Colonic mucosa (tissue), 4 donors: ENCODE measurements around the gene HOXA9. TPM values are rescaled to one million over a fixed set of nuclear protein-coding genes. Genes with fewer than 3 reads are reported as not detected.
A peak's percentile ranks its signal among the peaks of the same experiment; 100 is the strongest.

Source experiments
- DNase-seq: peaks from one replicate; pipeline ENCODE4 v3.0.0-alpha.2; 2020
- H3K27ac ChIP-seq: fragments of 200-600 bp; one replicate; pipeline ENCODE4 v1.8.0; 2021
- H3K27me3 ChIP-seq: fragments of 200-600 bp; one replicate; pipeline ENCODE4 v1.8.0; 2021
- H3K36me3 ChIP-seq: fragments of 200-600 bp; one replicate; pipeline ENCODE4 v1.8.0; 2021
- H3K4me1 ChIP-seq: fragments of 200-600 bp; one replicate; pipeline ENCODE4 v1.8.0; 2021; ENCODE audit warnings: mild to moderate bottlenecking
- H3K4me3 ChIP-seq: fragments of 200-600 bp; one replicate; pipeline ENCODE4 v1.8.0; 2021
- H3K9ac ChIP-seq, 2 donors: one replicate each; pipeline ENCODE4 v1.7.0; 2013; ENCODE audit warnings: control low read depth in 2 of 2, low read depth in 2 of 2, low read length in 2 of 2
- H3K9me3 ChIP-seq: fragments of 200-600 bp; one replicate; pipeline ENCODE4 v1.8.0; 2021
- CTCF ChIP-seq: fragments of 200-600 bp; IDR thresholded peaks from one replicate; pipeline ENCODE4 v1.8.0; 2022; ENCODE audit warnings: antibody characterized with exemption, mild to moderate bottlenecking
- intact Hi-C: fragments of 100-400 bp; cut with DNase I; formaldehyde crosslinking; loops from one replicate; pipeline ENCODE4 v1.14.1; 2022
- total RNA-seq, 2 donors: library from RNA; stranded (reverse); fragmentation: NEBNext Ultra II Directional in 1 of 2; extraction: Animal tissue kit (Norgen Biotek cat#: 25700) in 1 of 2; gene quantifications; one replicate each; pipeline ENCODE4 v1.2.1, GENCODE V29; 2021
- donor health status: healthy.
- donor health status: DM: no; HTN: no; CAD: no.
- donor health status: DM: no; HTN: no; CAD: no.

HOXA9 gene
- total RNA-seq, 2 donors from 2014 or later = 19.5 to 22.1 TPM

GRCh38 chr7:27179030-27179429, 13.7 kb upstream of the HOXA9 start:
- intact Hi-C loops = no loop called here
- no peaks in the 10 kb centered on the region for H3K9me3 ChIP-seq
- no peak for TF ChIP-seq CTCF
- H3K27ac ChIP-seq = peak overlapping the region; percentile 94
- peak overlapping the region; percentile 28 for H3K4me3 ChIP-seq
- peaks cover 20% of the 10 kb centered on the region for H3K4me1 ChIP-seq
- H3K27me3 ChIP-seq = peaks cover 3% of the 10 kb centered on the region
- H3K9ac ChIP-seq = peak overlapping the region; percentile 63 to 98
- H3K36me3 ChIP-seq = no peaks in the 10 kb centered on the region
- DNase-seq = no peak

- Histone ChIP-seq H3K9ac (peak overlapping the region in 1 of 2 donors; percentile 98), H3K27ac (peak overlapping the region; percentile 94), H3K9me3 (no peaks in the 10 kb centered on the region), H3K4me1 (peaks cover 19% of the 10 kb centered on the region), H3K27me3 (peaks cover 9% of the 10 kb centered on the region), H3K4me3 (peak overlapping the region; percentile 28), H3K36me3 (no peaks in the 10 kb centered on the region)
- DNase-seq = no peak
- TF ChIP-seq CTCF = no peak
- intact Hi-C loops = no loop called here
These were observed 13.0 kb upstream of the HOXA9 start for GRCh38 chr7:27178366-27178765.

GRCh38 chr7:27177795-27178320, 12.5 kb upstream of the HOXA9 start:
- Histone ChIP-seq H3K4me1 (peaks cover 14% of the 10 kb centered on the region), H3K36me3 (no peaks in the 10 kb centered on the region), H3K9ac (peak overlapping the region; percentile 67 to 98), H3K9me3 (no peaks in the 10 kb centered on the region), H3K4me3 (peak overlapping the region; percentile 28), H3K27me3 (peaks cover 10% of the 10 kb centered on the region), H3K27ac (peak overlapping the region; percentile 94)
- no peak for DNase-seq
- intact Hi-C loops = no loop called here
- no peak for TF ChIP-seq CTCF

GRCh38 chr7:27176962-27177794, 11.8 kb upstream of the HOXA9 start:
- intact Hi-C loops = no loop called here
- H3K4me1 ChIP-seq = peaks cover 10% of the 10 kb centered on the region
- no peak for TF ChIP-seq CTCF

GRCh38 chr7:27176524-27176845, 11.1 kb upstream of the HOXA9 start:
- no peak for TF ChIP-seq CTCF
- Histone ChIP-seq H3K27ac (peak overlapping the region; percentile 94), H3K4me1 (peaks cover 4% of the 10 kb centered on the region), H3K36me3 (no peaks in the 10 kb centered on the region), H3K9ac (peak overlapping the region; percentile 77 to 98), H3K4me3 (peak overlapping the region; percentile 24), H3K9me3 (no peaks in the 10 kb centered on the region), H3K27me3 (peaks cover 10% of the 10 kb centered on the region)
- DNase-seq = no peak
- intact Hi-C loops = no loop called here

More at GRCh38 chr7:27176962-27177794, 11.8 kb upstream of the HOXA9 start:
- no peaks in the 10 kb centered on the region for H3K36me3 ChIP-seq
- H3K9me3 ChIP-seq = no peaks in the 10 kb centered on the region
- no peak for DNase-seq
- H3K27ac ChIP-seq = peak overlapping the region; percentile 94
- peak overlapping the region; percentile 28 for H3K4me3 ChIP-seq
- H3K9ac ChIP-seq = peak overlapping the region; percentile 67 to 98
- peaks cover 10% of the 10 kb centered on the region for H3K27me3 ChIP-seq
